ENCODE results near the gene MSANTD2. TPM values are rescaled to one million over a fixed set of nuclear protein-coding genes. Genes with fewer than 3 reads are reported as not detected.
"Not testable (repeated sequence)": the region's sequence is repeated elsewhere in the genome, so short reads cannot be mapped to it uniquely, and the experiment has no call there.

The MSANTD2 gene
- total RNA-seq, 1 donor from 2014 or later: 12.1 TPM

GRCh38 chr11:124770959-124771358 lies 29.2 kb downstream of the MSANTD2 start:
- DNase-seq (ENCODE audit: low spot score): not testable (repeated sequence)

GRCh38 chr11:124769806-124770774 lies 30.1 kb downstream of the MSANTD2 start:
- DNase-seq (ENCODE audit: low spot score): no peak

- DNase-seq (ENCODE audit: low spot score): no peak
Measured at GRCh38 chr11:124768914-124769313, 31.3 kb downstream of the MSANTD2 start.

GRCh38 chr11:124766156-124766555 lies 34.0 kb downstream of the MSANTD2 start:
- no peak for DNase-seq (ENCODE audit: low spot score)

- DNase-seq (ENCODE audit: low spot score): peak; percentile 89
Measured at GRCh38 chr11:124763156-124763947, 36.9 kb downstream of the MSANTD2 start.

- DNase-seq (ENCODE audit: low spot score): no peak
Measured at GRCh38 chr11:124762624-124763155, 37.5 kb downstream of the MSANTD2 start.

GRCh38 chr11:124762105-124762623 lies 38.0 kb downstream of the MSANTD2 start, which contains the start of gene ESAM:
Gene ESAM, minus strand, starts transcription at chr11:124762290. Its CDS starts 136 bp downstream, at chr11:124762154.
- no peak for DNase-seq (ENCODE audit: low spot score)

- no peak for DNase-seq (ENCODE audit: low spot score)
Measured at GRCh38 chr11:124761301-124762104, 38.7 kb downstream of the MSANTD2 start.

- DNase-seq (ENCODE audit: low spot score): no peak
Measured at GRCh38 chr11:124760806-124761205, 39.4 kb downstream of the MSANTD2 start.

- DNase-seq (ENCODE audit: low spot score): no peak
Measured at GRCh38 chr11:124760205-124760652, 40.0 kb downstream of the MSANTD2 start.

- no peak for DNase-seq (ENCODE audit: low spot score)
Measured at GRCh38 chr11:124759266-124760204, 40.7 kb downstream of the MSANTD2 start.

- DNase-seq (ENCODE audit: low spot score): peak; percentile 81
Measured at GRCh38 chr11:124758355-124759265, 41.6 kb downstream of the MSANTD2 start.

- no peak for DNase-seq (ENCODE audit: low spot score)
Measured at GRCh38 chr11:124757320-124757719, 42.9 kb downstream of the MSANTD2 start.

- no peak for DNase-seq (ENCODE audit: low spot score)
Measured at GRCh38 chr11:124756753-124757227, 43.4 kb downstream of the MSANTD2 start.

GRCh38 chr11:124756033-124756752 lies 44.0 kb downstream of the MSANTD2 start:
- no peak for DNase-seq (ENCODE audit: low spot score)

GRCh38 chr11:124754710-124755109 lies 45.5 kb downstream of the MSANTD2 start:
- no peak for DNase-seq (ENCODE audit: low spot score)

GRCh38 chr11:124754309-124754708 lies 45.9 kb downstream of the MSANTD2 start:
- no peak for DNase-seq (ENCODE audit: low spot score)

GRCh38 chr11:124753624-124754023 lies 46.6 kb downstream of the MSANTD2 start:
- DNase-seq (ENCODE audit: low spot score): no peak
